IPS DF 19.7 (cell line): ENCODE results near the gene OR51T1.
A peak's percentile ranks its signal among the peaks of the same experiment; 100 is the strongest.
"Not testable (repeated sequence)": the region's sequence is repeated elsewhere in the genome, so short reads cannot be mapped to it uniquely, and the experiment has no call there.

Experiments
- DNase-seq: peaks from one replicate; pipeline ENCODE4 v3.0.0-alpha.2; 2013; ENCODE audit warnings: low read depth, low spot score

OR51T1 gene, protein sequence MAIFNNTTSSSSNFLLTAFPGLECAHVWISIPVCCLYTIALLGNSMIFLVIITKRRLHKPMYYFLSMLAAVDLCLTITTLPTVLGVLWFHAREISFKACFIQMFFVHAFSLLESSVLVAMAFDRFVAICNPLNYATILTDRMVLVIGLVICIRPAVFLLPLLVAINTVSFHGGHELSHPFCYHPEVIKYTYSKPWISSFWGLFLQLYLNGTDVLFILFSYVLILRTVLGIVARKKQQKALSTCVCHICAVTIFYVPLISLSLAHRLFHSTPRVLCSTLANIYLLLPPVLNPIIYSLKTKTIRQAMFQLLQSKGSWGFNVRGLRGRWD

DNA sequence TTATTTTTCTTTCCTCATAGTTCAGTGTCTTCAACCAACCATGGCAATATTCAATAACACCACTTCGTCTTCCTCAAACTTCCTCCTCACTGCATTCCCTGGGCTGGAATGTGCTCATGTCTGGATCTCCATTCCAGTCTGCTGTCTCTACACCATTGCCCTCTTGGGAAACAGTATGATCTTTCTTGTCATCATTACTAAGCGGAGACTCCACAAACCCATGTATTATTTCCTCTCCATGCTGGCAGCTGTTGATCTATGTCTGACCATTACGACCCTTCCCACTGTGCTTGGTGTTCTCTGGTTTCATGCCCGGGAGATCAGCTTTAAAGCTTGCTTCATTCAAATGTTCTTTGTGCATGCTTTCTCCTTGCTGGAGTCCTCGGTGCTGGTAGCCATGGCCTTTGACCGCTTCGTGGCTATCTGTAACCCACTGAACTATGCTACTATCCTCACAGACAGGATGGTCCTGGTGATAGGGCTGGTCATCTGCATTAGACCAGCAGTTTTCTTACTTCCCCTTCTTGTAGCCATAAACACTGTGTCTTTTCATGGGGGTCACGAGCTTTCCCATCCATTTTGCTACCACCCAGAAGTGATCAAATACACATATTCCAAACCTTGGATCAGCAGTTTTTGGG, at the start of gene OR51T1:
TSS of gene OR51T1 (plus strand) at position 41 of the 641 bp plus-strand sequence. CDS start at position 41, 0 bp downstream.
- no peak for DNase-seq

DNA sequence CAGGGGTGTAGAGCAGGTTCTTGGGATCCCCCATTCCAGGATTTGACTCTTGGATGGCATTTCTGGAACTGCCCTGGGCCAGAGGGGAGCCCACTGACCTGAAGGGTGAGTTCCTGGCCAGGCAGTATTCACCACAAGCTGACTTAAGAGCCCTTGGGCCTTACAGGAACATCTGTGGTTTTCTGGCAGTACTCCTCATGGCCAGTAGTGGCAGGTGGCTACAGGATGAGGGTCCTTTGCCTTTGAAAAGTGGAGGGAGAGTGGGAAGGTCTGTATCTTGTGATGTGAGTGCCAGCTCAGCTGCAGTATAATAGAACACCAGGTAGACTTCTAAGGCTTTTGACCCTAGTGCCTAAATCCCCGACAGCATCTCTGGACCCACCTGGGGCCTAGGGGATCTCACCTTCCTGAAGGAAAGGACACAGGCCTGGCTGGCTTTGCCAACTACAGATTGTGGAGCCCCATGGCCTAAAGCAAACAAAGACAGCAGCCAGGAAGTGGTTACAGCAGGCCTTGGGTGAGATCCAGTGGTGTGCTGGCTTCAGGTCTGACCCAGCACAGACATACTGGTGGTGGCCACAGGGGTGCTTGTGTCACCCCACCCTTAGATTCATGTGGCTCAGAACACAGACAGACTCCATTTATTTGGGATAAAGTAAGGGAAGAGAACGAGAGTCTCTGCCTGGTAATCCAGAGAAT, 41.7 kb upstream of the OR51T1 start:
- DNase-seq: no peak

DNA sequence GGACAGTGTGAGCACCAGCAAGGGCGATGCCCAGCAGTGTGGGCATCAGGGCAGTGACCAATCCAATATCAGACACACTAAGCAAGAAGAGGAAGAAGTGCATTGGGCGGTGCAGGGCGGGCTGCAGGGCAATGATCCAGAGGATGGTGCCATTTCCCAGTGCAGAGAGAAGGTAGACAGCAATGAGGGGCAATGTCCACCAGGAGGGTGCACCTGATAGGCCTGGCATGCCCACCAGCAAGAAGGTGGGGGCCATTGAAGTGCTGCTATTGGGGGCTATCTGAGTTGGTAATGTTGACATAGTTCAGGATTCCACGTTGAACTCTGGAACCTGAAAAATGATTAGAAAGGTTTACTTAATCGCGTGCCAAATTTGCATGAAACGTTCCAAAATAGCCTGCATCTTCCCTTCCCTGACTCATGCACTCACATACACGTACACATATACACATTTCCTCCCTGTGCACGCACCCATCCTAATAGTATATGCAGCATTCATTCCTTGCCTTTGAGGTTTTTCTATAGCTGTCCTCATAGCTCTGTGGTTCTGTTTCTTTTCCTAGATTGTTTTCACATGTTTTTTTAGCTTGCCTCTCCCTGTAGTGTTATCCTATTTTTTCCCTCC, 32.7 kb upstream of the OR51T1 start, which contains the start of gene OR51S1:
TSS of gene OR51S1 (minus strand) at position 301 of the 625 bp plus-strand sequence. CDS start at position 301, 0 bp downstream.
- DNase-seq: no peak

DNA sequence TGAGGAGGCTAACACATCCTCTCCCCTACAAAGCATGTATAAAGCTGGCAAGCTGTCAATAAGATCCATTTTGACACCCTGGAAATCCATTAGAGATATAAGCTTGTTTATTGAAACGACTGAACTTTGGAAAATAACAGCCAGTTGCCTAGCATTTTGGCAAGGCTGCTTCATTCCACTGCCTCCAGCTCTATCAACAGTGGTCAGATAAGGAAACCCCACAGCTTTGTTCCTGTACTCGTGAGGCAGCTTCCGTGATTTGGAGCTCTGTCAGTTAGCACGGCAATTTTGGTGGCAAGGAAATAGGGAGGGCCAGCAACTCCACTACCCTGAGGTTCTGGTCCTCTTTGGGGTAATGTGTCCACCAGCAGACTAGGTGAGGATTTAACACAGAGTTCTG, 30.7 kb upstream of the OR51T1 start:
- DNase-seq: no peak

DNA sequence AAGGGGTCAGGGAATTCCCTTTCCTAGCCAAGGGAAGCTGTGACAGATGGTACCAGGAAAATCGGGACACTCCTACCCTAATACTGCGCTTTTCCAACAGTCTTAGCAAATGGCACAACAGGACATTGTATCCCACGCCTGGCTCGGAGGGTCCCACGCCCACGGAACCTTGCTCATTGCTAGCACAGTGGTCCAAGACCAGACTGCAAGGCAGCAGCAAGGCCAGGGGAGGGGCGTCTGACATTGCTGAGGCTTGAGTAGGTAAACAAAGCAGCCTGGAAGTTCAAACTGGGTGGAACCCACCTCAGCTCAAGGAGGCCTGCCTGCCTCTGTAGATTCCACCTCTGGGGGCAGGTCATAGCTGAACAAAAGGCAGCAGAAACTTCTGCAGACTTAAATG, 27.4 kb upstream of the OR51T1 start:
- DNase-seq: not testable (repeated sequence)

DNA sequence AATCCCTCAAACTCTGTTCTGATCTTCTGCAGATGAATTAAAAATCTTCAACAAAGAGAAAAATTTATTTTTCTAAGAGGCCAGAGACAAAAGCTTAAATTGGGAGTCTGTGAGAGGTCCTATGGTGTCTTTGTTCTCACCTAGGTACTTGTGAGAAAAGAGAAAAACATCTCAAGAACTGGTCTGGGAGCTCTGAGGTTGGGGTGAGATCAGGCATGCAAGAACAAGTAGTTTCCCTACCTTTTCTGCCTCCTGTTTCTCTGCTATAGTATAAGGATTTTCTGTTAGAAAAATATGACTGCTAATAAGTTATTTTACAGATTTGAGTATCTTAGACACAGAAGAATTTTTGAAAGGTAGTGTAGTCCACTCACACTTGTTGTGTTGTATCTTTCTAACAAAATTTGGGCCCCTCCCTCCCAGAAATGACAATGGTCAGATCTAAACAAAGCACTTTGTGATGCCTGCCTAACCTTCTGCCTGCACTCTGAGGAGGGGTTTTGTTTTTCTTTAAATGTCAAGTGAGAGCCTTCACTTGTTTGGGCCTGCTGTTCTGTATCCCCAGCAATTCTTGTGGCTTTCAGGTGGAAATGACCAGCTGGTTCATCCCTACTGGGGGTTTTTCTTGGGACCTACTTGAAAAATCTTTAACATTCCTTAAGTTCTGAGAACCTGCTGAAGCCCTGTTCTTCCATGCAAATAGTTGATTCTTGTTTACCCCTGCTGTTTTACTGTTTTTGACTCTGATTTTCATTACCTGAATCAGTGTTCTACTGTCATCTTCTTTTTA, 19.1 kb upstream of the OR51T1 start:
- DNase-seq: peak; percentile 84

DNA sequence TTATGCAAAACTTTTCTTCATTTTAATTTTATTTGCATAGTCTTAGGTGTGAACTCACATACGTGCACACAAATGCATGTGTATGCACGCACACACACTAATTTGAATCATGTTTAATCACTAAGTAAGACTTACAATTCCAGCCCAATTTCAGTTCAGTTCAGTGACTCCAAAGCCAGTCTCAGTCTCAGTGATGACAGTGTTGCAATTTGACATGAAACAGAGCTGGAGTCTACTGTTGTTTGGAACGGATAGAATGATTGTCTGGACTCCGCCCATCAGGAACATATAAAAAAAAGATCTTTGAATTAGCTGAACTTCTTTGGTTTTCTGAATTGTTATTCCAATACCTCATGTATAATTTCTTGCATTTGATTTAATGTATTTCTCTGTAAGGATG, 17.8 kb upstream of the OR51T1 start:
- no peak for DNase-seq

DNA sequence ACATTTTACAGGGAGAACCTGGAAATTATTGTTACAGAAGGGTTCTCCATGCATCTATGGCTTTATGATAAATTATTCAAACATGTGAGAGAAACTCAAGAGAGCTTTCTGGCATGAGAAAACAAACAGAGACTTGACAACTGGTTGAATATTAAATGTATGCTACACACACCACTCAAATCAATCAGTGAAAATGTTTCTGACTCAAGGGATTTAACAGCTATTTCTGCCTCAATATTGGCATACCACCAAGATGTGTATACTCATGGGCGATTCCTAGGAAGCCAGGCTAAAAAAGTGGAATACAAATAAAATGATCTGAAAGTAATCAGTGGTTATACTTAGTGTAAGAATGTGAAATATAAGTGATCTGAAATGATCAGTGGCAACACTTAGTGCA, 15.8 kb upstream of the OR51T1 start:
- DNase-seq: no peak

DNA sequence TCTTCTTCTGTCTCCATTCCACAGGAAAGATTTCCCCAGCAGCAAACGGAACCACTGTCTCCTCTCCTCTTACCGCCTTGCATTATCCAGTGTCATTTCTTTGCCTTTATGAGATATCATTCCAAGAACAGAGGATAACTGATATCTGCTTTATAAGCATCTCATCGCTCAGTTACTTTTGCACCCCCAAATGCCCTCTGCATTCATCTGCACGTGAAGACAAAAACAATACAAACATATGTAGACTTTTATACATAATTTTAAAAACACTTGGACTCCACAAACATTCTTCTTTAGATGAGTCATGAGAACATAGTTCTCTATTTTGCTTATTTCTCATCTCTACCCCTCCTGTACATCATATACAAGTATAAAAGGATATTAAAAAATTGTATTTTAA, 512 bp upstream of the OR51T1 start:
- no peak for DNase-seq

DNA sequence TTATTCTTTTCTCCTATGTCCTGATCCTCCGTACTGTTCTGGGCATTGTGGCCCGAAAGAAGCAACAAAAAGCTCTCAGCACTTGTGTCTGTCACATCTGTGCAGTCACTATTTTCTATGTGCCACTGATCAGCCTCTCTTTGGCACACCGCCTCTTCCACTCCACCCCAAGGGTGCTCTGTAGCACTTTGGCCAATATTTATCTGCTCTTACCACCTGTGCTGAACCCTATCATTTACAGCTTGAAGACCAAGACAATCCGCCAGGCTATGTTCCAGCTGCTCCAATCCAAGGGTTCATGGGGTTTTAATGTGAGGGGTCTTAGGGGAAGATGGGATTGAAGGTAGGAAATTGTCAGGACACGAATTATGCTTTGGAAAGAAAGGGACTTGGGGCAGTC, 843 bp downstream of the OR51T1 start:
- DNase-seq: no peak

DNA sequence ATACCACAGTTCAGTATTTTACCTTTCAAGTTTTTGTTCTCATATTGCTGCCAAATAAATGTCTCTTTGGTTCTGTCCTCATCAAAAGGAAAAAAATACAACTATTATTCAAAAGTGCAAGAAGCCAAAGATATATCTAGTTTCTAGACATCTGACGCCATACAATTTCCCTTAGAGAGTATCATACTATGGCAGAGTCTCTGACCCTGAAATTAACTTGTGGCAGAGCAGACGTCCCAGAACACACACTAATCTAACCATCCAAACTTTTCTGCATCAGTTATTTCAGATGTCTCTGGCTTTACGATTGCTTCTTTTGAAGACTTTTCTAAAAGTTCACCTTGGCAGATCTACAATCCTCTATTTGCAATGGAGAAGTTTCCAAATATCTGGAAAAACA, 2.7 kb downstream of the OR51T1 start:
- no peak for DNase-seq

DNA sequence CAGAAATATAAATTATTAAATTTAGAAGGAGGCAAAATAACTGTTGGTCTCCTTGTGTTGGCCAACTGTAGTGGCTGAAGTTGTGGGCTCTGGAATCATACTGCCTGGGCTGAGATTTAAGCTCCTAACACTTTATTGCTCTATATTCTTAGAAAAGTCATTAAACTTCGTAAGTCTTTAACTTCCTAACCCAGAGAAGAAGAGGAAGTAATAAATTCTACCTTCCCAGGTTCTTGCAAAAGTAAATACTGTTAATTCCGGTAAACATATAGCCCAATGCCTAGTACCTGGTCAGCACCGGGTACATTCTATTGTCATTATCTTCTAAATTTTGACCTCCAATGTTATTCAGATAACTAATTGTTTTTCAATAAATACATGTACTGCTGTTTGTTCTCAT, 4.5 kb downstream of the OR51T1 start:
- DNase-seq: no peak

DNA sequence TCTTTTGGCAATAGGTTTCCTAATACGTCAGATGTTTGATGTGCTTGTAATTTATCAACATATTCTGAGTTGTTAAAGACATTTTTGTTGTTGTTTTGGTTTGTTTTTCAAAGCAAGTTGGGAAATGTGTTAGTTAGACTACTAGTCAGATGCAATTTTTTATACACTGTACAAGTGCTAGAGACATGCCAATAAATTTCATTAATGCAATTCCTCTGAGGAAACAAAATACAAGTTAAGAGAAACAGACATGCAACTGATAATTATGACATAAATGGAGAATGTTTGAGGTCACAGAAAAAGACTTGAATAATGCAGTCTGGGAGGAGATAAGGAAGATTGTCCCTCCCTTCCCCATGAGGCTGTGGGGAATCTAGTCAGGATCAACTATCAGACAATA, 5.9 kb downstream of the OR51T1 start:
- DNase-seq: no peak

DNA sequence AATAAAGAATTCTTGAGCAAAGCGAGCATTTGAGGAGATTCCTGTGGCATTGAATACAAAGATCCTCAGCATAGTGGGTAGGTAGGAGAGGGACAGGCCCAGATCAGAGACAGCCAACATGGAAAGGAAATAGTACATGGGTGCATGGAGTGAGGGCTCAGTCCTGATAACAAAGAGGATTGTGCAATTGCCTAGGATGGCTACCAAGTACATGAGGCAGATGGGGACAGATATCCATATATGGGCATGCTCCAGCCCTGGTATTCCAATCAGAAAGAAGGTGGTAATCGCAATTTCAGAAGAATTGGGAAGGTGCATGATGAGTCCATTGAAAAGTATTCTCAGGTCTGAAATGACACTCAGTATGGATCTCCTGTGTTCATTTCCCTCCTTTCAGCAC, 8.6 kb downstream of the OR51T1 start:
- no peak for DNase-seq

DNA sequence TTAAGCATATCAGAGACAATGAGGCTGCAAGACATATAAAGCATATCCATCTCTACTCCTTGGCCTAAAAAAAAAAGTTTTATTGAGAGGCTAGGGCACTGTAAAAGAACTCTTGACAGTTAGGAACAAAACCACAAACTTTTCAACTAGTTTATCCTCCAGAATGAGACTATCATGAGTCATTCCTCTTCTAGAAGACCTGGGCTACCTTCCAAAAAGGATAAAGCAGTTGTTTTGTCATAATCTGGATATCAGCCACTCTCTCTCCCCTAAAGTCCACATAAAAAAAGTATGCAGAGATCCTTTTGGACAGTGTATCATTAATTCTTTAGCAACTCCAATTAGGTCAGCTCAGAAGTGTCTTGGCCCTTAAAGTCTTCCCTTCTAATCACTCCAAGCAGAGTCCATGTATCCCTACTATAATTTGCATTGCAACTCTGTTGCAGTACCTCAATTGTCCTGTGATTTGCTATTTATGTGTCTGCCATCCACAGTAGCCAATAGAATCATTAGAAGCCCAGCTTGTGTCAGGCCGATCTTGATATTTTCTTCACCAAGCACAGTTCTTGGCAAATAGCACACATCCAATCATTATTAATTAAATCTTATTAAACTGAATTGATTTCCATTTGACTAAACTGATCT, 10.4 kb downstream of the OR51T1 start:
- no peak for DNase-seq

DNA sequence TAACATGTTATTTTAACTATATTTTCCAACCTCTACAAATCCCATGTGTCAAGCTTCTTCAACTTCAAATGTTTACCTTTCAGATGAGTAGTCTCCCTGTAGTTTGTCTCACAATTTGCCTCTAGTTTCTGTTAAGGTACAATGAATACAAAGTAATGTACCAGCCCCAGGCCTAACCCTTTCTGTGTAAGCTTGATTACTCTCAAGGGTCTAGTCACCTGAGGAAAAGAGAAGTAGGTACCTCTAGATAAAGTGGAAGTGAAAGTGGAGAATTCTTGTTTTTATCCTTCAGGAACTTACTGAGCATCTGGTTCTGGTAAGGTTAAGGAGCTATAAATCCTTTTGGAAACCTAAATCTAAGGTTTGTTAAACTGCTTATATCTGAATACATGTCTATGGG, 21.8 kb downstream of the OR51T1 start, which contains the start of gene OR51A7:
TSS of gene OR51A7 (plus strand) at position 300 of the 400 bp plus-strand sequence. CDS start 3,587 bp downstream, outside the sequence.
- no peak for DNase-seq

DNA sequence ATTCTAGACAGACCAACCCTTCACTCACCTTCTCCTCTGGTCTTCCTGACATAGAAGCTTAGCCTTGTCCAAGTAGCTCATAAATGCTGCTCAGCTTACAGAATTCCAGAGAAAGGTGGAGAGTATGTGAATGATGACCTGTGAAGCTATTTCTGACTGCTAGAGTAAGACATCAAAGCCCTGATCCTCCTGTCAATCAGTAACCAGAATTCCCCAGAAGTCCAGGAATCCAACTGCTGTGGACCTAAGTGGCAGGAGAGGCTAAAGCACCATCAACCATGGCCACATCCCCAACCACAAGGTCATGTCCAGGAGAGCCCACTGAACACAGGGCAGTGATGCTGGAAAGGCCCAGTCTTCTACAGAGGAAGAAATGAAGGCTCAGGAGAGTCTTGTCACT, 34.9 kb downstream of the OR51T1 start:
- no peak for DNase-seq

DNA sequence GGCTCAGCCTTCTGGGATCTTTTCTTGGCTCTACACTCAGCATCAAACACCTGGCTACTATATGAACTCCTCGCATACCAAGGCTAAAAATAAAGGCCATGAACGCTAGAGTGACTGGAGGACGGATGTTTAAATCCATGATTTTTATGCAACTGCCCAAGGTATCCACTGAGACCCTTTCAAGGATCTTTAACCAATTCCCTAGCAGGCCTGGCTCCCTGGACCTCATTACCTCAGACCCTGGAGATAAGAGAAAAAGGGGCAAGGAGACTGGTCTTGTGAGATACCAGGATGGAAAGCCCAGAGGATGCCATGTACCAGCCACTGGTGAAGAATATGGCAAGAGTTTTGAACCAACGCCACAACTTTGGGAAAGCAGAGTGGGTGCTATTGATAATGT, 37.5 kb downstream of the OR51T1 start, which contains the start of gene OR51G2:
TSS of gene OR51G2 (minus strand) at position 101 of the 400 bp plus-strand sequence. CDS start 3,687 bp downstream, outside the sequence.
- no peak for DNase-seq

DNA sequence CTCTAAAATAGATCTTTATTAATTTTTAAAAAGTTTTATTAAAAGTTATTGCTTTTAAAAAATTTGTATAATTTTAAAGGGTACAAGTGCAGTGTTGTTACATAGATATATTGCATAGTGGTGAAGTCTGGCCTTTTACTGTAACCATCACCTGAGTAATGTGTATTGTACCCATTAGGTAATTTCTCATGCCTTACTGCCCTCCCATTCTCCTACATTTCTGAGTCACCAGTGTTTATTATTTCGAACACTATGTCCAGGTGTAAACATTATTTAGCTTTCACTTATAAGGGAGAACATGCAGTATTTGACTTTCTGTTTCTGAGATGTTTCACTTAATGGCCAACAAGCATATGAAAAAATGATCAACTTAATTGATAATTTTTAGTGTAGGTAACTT, 40.1 kb downstream of the OR51T1 start:
- DNase-seq: no peak

DNA sequence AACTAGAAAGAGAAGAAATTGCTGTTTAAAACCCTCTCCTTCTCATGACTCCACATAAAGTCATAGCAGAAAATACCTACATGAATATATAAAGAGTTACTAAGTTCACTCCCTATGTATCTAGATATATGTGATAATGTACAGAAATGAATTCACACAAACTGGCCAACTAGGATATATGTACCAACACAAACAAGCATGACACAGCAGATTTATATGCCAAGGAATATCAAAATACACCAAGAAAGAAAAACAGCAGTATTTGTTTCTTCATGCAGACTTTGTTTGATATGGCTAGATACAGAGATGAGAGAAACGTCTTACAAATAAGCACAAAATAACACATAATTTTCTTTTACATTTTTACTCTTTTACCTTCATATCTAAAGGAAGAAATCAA, 40.6 kb downstream of the OR51T1 start:
- DNase-seq: no peak

DNA sequence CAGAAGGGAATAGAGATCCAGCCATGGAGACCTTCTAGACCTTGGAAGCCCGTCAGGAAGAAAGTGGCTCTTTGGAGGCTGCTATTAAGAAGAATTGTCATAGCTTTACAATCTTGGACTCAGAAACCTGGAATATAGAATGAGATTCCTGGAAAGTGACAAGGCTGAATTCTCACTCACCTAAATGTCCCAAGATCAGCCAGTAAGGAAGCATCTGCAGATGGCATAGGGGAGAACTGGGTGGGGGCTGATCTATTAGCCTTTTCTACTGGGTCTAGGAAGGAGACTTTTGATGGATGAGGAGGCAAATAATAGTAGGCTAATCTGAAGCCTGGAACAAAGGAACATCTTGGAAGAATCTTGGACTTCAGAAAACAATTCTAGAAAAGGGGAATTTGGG, 42.5 kb downstream of the OR51T1 start, which contains the start of gene OR51G1:
TSS of gene OR51G1 (minus strand) at position 101 of the 400 bp plus-strand sequence. CDS start at position 101, 0 bp downstream.
- DNase-seq: no peak
